22Rv1 (cell line): ENCODE results near the gene CXCL16.

ENCODE experiments used
- ZFX ChIP-seq: fragments of 450-650 bp; IDR thresholded peaks from 2 replicates; pipeline ENCODE4 v1.6.1; 2017; ENCODE audit warnings: antibody characterized with exemption, borderline replicate concordance
- TF ChIP-seq, protein P1 (sequence below): fragments of 450-650 bp; IDR thresholded peaks from 2 replicates; pipeline ENCODE4 v1.5.1; 2017; ENCODE audit warnings: mild to moderate bottlenecking

DNA sequence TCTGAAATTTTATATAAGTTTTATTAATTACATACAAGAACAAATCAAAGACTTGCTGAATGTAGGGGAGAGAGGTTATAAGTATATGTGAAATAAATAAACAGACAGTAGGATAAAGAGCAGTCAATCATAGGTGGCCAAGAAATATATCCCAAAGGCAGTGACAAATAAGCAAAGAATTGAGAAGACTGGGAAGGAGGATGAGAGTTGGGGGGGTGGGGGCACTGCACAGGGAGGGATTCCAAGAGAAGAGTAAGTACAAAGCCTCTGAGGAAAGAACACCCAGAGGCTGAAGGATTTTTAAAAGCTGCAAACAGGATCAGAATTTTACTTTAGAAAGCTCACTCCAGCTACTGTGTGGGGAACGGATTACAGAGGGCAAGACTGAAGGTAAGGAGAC, 38.6 kb downstream of the CXCL16 start:
- TF ChIP-seq, protein P1, sequence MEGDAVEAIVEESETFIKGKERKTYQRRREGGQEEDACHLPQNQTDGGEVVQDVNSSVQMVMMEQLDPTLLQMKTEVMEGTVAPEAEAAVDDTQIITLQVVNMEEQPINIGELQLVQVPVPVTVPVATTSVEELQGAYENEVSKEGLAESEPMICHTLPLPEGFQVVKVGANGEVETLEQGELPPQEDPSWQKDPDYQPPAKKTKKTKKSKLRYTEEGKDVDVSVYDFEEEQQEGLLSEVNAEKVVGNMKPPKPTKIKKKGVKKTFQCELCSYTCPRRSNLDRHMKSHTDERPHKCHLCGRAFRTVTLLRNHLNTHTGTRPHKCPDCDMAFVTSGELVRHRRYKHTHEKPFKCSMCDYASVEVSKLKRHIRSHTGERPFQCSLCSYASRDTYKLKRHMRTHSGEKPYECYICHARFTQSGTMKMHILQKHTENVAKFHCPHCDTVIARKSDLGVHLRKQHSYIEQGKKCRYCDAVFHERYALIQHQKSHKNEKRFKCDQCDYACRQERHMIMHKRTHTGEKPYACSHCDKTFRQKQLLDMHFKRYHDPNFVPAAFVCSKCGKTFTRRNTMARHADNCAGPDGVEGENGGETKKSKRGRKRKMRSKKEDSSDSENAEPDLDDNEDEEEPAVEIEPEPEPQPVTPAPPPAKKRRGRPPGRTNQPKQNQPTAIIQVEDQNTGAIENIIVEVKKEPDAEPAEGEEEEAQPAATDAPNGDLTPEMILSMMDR: no peak
- no peak for TF ChIP-seq ZFX
